Body of pancreas (tissue), 4 donors: ENCODE results near the gene SLC41A3. TPM values are rescaled to one million over a fixed set of nuclear protein-coding genes. Genes with fewer than 3 reads are reported as not detected.

Source experiments
- ATAC-seq: fragments of 150-250 bp; one replicate; pipeline ENCODE4 v1.9.1; 2016
- DNase-seq, 4 donors: peaks; one replicate each; pipeline ENCODE4 v3.0.0-alpha.2; 2019
- H3K27ac ChIP-seq, 4 donors: fragments of 200-600 bp; sonication (generic); 1 replicate in 3 of 4; 2 replicates in 1 of 4; pipeline versions ENCODE4 v1.5.1 to v1.6.1; 2016 to 2019; ENCODE audit warnings: mild to moderate bottlenecking in 1 of 4, mixed read lengths in 1 of 4, moderate library complexity in 1 of 4
- H3K27me3 ChIP-seq, 2 donors: fragments of 200-600 bp; sonication (generic); one replicate each; pipeline ENCODE4 v1.6.0; 2016; ENCODE audit warnings: mild to moderate bottlenecking in 1 of 2
- H3K36me3 ChIP-seq, 2 donors: fragments of 200-600 bp; sonication (generic); replicated peaks in 1 of 2; 2 replicates each; pipeline ENCODE4 v1.5.1; 2016; ENCODE audit warnings: low read depth in 2 of 2; ENCODE audit not compliant: insufficient read depth in 1 of 2
- H3K4me1 ChIP-seq: fragments of 200-600 bp; sonication (generic); one replicate; pipeline ENCODE4 v1.6.0; 2016
- H3K4me3 ChIP-seq, 2 donors: fragments of 200-600 bp; sonication (generic); 1 replicate in 1 of 2; 2 replicates in 1 of 2; pipeline ENCODE4 v1.5.1; 2016 to 2019
- H3K9me3 ChIP-seq, 3 donors: fragments of 200-600 bp; sonication (generic); 1 replicate in 2 of 3; 2 replicates in 1 of 3; pipeline ENCODE4 v1.5.1; 2016
- POLR2A ChIP-seq, 3 donors: fragments of 450-650 bp; IDR thresholded peaks; one replicate each; pipeline ENCODE4 v1.6.1; 2016; ENCODE audit warnings: antibody characterized with exemption in 3 of 3, mild to moderate bottlenecking in 2 of 3
- WGBS, 2 donors: methylation state at CpG; one replicate each; pipeline ENCODE4 v1.1.5; 2017; 5-methylcytosine and 5-hydroxymethylcytosine counted together
- intact Hi-C: fragments of 100-400 bp; cut with DNase I; formaldehyde crosslinking; loops from one replicate; pipeline ENCODE4 v1.15.1; 2023
- total RNA-seq, 2 donors: library from RNA; depleted of rRNA; stranded (reverse); fragments of >200 nt; gene quantifications; one replicate each; pipeline ENCODE4 v1.1.0, GENCODE V29; 2016
- TF ChIP-seq, protein P1 (sequence below), 7 experiments: fragments of 450-650 bp in 4 of 7; fragments of 200-600 bp in 3 of 7; sonication (generic) in 3 of 7; IDR thresholded peaks; one replicate each; pipeline ENCODE4 v1.5.1; 2016 to 2019; ENCODE audit warnings: antibody characterized with exemption in 7 of 7

The SLC41A3 gene
- total RNA-seq, 2 donors from 2014 or later: 27.4 to 41.0 TPM

DNA sequence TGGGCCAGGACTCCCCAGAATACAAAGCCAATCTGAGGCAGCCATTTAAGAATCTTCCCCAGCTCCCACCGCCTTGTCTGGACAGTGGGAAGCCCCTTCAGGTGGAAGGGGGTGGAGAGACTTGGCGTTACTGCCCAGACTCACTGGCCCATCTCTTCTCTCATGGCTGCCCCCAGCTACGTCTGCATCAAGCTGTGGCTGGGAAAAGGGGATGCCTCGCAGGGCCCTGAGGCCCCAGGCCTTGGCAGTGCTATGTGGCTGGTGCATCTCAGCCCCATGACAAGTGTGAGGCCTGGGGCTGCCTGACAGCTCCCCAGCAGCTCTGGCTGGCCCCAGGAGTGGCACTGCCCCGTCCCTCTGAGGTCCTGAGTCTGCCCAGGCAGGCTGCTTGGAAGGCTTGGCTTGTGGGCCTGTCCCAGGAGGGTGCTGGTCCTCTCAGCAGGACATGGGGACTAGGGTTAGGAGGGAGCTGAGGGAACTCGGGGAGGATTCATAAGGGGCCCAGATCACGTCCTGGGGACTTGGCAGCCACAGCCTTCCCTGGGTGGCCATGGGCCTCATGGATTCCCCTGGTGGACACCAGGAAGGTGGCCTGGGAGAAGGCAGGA is 20.2 kb upstream of the SLC41A3 start:
- TF ChIP-seq, protein P1, sequence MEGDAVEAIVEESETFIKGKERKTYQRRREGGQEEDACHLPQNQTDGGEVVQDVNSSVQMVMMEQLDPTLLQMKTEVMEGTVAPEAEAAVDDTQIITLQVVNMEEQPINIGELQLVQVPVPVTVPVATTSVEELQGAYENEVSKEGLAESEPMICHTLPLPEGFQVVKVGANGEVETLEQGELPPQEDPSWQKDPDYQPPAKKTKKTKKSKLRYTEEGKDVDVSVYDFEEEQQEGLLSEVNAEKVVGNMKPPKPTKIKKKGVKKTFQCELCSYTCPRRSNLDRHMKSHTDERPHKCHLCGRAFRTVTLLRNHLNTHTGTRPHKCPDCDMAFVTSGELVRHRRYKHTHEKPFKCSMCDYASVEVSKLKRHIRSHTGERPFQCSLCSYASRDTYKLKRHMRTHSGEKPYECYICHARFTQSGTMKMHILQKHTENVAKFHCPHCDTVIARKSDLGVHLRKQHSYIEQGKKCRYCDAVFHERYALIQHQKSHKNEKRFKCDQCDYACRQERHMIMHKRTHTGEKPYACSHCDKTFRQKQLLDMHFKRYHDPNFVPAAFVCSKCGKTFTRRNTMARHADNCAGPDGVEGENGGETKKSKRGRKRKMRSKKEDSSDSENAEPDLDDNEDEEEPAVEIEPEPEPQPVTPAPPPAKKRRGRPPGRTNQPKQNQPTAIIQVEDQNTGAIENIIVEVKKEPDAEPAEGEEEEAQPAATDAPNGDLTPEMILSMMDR (IDR thresholded peaks at IDR 0.05): no peak
- TF ChIP-seq POLR2A (IDR thresholded peaks at IDR 0.05): no peak
- 75 to 86% methylated on average over 4 to 7 of the region's 7 CpGs for WGBS, 2 donors
- DNase-seq: no peak
- Histone ChIP-seq H3K4me1 (no peaks in the 10 kb centered on the region), H3K27ac (no peak overlapping the region), H3K36me3 (peaks cover 0 to 3% of the 10 kb centered on the region in 2 donors), H3K27me3 (no peaks in the 10 kb centered on the region), H3K9me3 (no peaks in the 10 kb centered on the region), H3K4me3 (no peak overlapping the region)
- no peak for ATAC-seq
- intact Hi-C loops: no loop called here

DNA sequence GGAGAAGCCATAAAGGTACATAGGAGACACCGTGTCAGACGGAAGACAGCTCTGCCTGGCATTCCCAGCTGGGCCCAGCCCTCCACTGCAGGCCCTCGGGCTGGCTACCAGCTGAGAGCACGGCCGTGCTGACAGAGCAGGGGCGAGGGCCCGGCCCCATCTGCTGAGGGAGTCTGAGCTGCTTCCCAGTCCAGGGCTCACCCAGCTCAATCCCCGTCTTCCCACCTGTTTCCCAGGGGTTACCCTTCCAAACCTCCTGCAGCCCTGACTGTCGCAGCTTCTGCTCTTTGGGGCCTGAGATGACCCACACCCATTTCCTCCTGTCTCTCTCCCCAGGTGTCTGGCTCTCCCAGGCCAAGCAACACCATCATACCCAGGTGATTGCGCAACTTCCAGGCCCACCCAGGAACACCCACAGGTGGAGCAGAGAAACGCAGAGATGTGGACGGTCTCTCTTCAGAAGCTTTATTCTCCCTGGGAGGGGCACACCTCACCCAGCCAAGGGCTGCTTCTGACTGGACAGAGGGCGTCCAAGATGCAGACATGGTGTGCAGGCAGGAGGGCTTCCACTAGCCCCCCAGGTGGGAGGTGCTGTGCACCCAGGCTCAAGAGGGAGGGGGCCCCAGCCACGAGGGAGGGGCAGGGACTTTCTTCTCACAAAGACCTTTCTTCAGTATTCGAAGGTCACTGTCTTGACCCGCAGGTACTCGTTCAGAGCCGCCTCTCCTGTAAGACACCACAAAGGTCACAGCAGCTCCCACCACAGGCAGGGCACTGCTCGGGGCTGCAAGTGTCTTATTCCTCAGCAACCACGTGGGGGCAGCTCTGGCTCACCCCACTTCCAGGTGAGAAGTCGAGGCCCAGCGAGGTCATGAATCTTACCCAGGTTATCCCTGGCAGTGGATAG is 19.4 kb upstream of the SLC41A3 start:
- H3K27ac ChIP-seq: no peak overlapping the region

DNA sequence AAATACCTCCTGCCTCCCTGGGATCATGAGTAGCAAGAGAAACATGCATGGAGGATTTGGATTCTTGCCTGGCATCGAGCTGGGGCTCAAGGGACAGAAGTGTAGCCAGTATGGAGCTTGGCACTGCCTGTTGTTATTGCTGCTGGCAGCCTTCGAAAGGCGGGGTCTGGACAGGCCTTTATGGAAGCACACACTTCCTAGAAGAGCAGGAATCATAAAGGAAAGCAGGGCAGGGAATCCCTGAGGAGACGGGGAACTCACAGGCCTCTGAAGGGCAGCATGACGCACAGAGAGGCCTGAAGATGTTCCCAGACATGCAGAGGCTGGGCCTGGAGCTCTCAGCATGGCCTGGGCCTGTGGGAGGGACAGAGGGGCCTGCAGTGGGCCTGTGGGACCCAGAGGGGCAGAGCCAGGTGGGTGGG is 18.6 kb upstream of the SLC41A3 start:
- DNase-seq (no peak), ATAC-seq (no peak)
- TF ChIP-seq POLR2A (IDR thresholded peaks at IDR 0.05): no peak
- TF ChIP-seq, protein P1 (IDR thresholded peaks at IDR 0.05): no peak
- Histone ChIP-seq H3K9me3 (no peaks in the 10 kb centered on the region), H3K4me3 (no peak overlapping the region), H3K27ac (no peak overlapping the region), H3K4me1 (no peaks in the 10 kb centered on the region), H3K27me3 (no peaks in the 10 kb centered on the region), H3K36me3 (peaks cover 0 to 3% of the 10 kb centered on the region in 2 donors)
- 74 to 77% methylated on average over 5 of the region's 5 CpGs for WGBS, 2 donors
- intact Hi-C loops: no loop called here

More for the DNA sequence above, 19.4 kb upstream of the SLC41A3 start:
- ATAC-seq (no peak), DNase-seq (no peak)
- H3K9me3 ChIP-seq: no peaks in the 10 kb centered on the region
- H3K36me3 ChIP-seq: peaks cover 0 to 3% of the 10 kb centered on the region in 2 donors
- TF ChIP-seq POLR2A (IDR thresholded peaks at IDR 0.05): no peak
- TF ChIP-seq, protein P1 (IDR thresholded peaks at IDR 0.05): no peak
- no peak overlapping the region for H3K4me3 ChIP-seq
- intact Hi-C loops: no loop called here
- no peaks in the 10 kb centered on the region for H3K4me1 ChIP-seq
- 77 to 79% methylated on average over 14 to 22 of the region's 22 CpGs for WGBS, 2 donors
- H3K27me3 ChIP-seq: no peaks in the 10 kb centered on the region

DNA sequence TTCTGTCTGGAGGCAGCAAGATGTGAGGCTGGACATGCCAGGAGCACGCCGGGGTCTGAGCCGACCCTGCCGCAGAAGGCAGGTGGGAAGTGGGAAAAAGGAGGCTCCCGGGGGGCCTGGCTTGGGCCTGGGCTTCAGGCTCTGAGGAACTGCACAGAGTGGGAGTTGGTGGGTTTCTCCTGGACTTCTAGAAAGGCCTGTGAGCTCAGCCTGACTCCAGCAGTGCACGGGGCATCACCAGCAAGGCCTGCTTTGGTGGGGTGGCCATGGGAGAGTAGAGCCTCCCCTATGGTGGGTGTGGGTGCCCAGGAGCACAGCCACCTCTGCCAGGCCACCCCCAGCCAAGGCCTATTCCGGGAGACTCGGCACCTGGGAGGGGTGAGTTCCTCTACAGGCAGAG is 18.1 kb upstream of the SLC41A3 start:
- Histone ChIP-seq H3K9me3 (peaks cover 0 to 3% (median 0%) of the 10 kb centered on the region in 3 donors), H3K4me3 (no peak overlapping the region), H3K36me3 (peaks cover 0 to 3% of the 10 kb centered on the region in 2 donors), H3K4me1 (no peaks in the 10 kb centered on the region), H3K27ac (no peak overlapping the region), H3K27me3 (no peaks in the 10 kb centered on the region)
- TF ChIP-seq, protein P1 (IDR thresholded peaks at IDR 0.05): no peak
- no peak for TF ChIP-seq POLR2A (IDR thresholded peaks at IDR 0.05)
- DNase-seq (no peak), ATAC-seq (no peak)
- intact Hi-C loops: no loop called here
- 83 to 93% methylated on average over 5 to 8 of the region's 8 CpGs for WGBS, 2 donors
